ENCODE measurements around the gene STAT5B. TPM values are rescaled to one million over a fixed set of nuclear protein-coding genes. Genes with fewer than 3 reads are reported as not detected.
A peak's percentile ranks its signal among the peaks of the same experiment; 100 is the strongest.
"Not testable (repeated sequence)": the region's sequence is repeated elsewhere in the genome, so short reads cannot be mapped to it uniquely, and the experiment has no call there.

The STAT5B gene
- total RNA-seq, 2 donors from 2014 or later = 34.2 to 39.2 TPM

GRCh38 chr17:42221886-42222745 is 54.1 kb downstream of the STAT5B start:
- ATAC-seq (peak; percentile 80), DNase-seq (peak in 1 of 2 donors; percentile 45)
- intact Hi-C loops (cut with DNase I, micrococcal nuclease) = no loop called here

GRCh38 chr17:42219280-42219679 is 56.9 kb downstream of the STAT5B start:
- intact Hi-C loops (cut with DNase I, micrococcal nuclease); DNase-seq; ATAC-seq: not testable (repeated sequence)

- DNase-seq (no peak), ATAC-seq (no peak)
- intact Hi-C loops (cut with DNase I, micrococcal nuclease) = no loop called here
These were observed 62.0 kb downstream of the STAT5B start for GRCh38 chr17:42214156-42214555.

DNA sequence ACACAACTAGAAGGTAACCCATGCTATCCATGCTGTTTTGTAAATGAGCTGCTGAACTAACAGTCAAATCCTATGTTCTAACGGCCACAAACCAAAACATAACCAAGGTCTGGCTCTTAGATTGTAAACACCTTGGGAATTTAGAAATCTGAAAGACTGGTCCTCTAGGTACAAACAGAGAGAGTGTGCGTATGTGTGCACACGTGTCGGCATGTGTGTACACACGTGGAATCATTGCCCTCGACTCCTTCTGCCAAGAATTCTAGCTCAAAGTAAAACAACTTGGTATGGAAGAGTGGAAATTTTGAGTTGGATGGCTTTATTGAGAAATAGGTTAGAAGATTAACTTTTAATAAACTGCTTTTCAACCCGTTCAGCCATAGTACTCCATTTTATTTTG is 63.8 kb downstream of the STAT5B start:
- intact Hi-C loops (cut with DNase I, micrococcal nuclease) = no loop called here
- no peak for DNase-seq
- ATAC-seq = no peak

GRCh38 chr17:42211921-42212341 is 64.3 kb downstream of the STAT5B start:
- ATAC-seq; intact Hi-C loops (cut with DNase I, micrococcal nuclease): not testable (repeated sequence)
- DNase-seq = peak in 1 of 2 donors; percentile 45

DNA sequence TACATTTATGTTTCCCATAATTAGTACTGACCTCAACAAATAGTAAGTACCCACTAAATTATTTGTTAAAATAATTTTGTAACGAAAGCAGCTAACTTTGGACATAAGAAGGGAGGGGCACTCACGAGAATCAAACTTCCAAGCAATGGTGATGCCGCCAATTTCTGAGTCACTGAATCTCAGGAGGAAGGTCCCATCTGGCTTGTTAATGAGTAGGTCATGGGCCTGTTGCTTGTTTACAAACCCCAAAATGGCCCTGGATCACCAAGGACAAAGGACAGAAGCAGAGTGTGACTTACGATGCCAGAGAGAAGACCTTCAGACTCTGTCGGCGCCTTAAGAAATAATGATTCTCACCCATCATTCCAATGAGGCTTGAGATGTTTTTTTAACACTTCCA is 66.1 kb downstream of the STAT5B start:
- intact Hi-C loops (cut with DNase I, micrococcal nuclease) = no loop called here
- no peak for ATAC-seq
- no peak for DNase-seq

DNA sequence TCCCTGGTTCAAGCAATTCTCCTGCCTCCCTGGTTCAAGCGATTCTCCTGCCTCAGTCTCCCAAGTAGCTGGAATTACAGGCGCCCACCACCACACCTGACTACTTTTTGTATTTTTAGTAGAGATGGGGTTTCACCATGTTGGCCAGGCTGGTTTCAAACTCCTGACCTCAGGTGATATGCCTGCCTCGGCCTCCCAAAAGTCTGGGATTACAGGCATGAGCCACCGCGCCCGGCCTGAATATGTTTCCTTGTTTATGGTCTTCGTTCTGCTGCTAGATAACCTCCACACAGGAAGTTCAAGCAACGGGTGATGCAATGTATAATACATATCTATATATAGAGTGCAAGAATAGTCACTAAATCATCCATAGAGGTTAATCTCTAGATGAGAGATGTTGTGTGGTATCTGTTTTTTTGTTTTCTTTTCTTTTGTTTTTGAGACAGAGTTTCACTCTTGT is 70.0 kb downstream of the STAT5B start:
- intact Hi-C loops (cut with DNase I, micrococcal nuclease); DNase-seq; ATAC-seq: not testable (repeated sequence)

- DNase-seq = no peak
- ATAC-seq = no peak
- intact Hi-C loops (cut with DNase I, micrococcal nuclease) = no loop called here
These were observed 72.8 kb downstream of the STAT5B start for GRCh38 chr17:42203354-42203753.

DNA sequence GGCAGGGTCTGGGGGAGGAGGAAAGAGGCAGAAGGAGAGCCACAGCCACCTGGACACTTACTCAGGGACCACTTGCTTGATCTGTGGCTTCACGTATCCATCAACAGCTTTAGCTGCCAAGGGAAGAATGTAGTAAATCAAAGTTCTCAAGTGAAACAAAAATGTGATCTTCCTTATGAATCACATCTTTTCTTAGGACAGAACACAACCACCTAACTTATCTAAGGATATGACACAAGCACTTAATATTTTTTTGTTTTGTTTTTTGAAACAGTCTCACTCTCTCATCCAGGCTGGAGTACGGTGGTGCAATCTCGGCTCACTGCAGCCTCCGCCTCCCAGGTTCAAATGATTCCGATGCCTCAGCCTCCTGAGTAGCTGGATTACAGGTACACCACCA is 73.5 kb downstream of the STAT5B start:
- no peak for DNase-seq
- ATAC-seq = no peak
- intact Hi-C loops (cut with DNase I, micrococcal nuclease) = no loop called here

DNA sequence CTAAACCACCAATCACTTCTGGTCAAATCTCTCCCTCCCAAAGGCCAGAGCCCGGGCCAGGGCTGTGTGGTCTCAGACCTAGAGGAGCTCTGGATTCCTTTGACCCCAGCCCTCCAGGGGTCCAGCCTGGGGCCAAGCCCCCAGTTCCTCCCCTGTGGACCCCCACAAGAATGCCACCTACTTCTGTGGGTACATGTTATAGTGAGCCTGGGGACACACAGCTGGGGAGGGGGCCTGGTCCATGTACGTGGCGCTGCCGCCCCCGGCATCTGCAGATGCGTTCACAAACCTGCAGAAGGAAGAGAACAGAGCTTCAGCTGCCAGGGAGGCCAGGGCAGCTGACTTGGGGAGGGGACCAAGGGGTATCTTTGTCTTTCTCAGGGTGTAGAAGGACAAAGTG is 74.0 kb downstream of the STAT5B start:
- intact Hi-C loops (cut with DNase I, micrococcal nuclease) = no loop called here
- ATAC-seq (no peak), DNase-seq (no peak)

- ATAC-seq = no peak
- intact Hi-C loops (cut with DNase I, micrococcal nuclease) = no loop called here
- no peak for DNase-seq
These were observed 74.8 kb downstream of the STAT5B start for GRCh38 chr17:42201458-42201772.

GRCh38 chr17:42200706-42201457 is 75.3 kb downstream of the STAT5B start:
- intact Hi-C loops (cut with DNase I, micrococcal nuclease) = no loop called here
- ATAC-seq (peak; percentile 94), DNase-seq (peak in 1 of 2 donors; percentile 54)

DNA sequence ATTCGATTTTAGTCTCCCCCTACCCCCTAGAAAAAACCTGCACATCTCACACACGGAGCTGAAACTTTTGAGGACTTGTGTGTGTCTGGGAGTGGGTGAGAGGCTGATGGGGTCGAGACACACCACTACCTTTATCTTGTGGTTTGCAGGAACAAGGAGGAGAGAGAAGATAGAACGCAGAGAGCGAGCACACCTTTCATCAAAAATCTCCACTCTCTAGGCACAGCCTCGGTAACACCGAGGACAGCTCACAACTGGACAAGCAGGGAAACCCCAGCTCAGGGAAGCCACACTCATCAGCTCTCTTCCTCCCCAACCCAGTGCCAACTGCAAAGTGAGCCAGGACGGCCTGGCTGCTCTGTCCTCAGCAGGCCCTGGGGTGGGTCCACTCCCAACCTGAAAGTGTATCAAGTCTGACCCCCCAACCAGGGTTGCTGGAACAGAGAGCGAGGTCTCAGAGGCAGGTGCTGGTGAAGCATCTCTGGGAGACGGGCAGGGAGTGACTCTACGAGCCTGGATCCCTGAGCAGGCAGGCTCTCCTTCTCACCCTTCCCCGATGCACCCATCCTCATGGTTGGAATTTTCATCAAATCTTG is 76.7 kb downstream of the STAT5B start:
- DNase-seq (no peak), ATAC-seq (no peak)
- intact Hi-C loops (cut with DNase I, micrococcal nuclease) = no loop called here

DNA sequence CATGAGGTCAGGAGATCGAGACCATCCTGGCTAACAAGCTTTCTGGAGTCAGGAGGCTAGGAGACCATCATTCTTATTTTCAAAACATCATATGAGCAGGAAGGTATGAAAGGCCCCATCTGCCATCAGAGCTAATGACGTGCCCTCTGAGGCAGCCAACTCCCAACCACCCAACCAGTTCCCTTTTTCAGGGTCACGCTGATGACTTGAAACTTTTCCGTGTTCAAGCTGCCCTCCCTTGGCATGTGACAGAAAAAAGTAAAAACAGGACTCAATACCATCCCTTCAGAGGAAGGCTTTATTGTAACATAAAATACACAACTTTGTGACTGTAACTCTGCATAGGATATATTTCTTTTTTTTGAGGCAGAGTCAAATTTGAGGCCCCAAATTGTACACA is 77.3 kb downstream of the STAT5B start:
- ATAC-seq (no peak), DNase-seq (no peak)
- intact Hi-C loops (cut with DNase I, micrococcal nuclease) = no loop called here

DNA sequence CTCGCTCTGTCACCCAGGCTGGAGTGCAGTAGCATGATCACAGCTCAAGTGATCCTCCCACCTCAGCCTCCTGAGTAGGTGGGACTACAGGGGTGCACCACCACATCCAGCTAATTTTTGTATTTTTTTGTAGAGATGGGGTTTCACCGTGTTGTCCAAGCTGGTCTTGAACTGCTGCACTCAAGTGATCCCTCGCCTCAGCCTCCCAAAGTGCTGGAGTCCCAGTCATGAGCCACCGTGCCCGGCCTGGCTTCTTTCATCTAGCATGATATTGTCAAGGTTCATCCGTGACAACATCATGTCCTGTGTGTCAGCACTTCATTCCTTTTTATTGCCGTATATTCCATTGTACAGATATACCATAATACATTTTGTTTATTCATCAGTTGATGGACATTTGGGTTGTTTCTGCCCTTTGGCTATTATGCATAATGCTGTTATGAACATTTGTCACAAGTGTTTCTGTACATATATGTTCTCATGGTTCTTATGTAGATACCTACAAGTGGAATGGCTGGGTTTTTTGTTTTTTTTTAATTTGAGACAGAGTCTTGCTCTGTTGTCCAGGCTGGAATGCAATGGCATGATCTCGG is 78.5 kb downstream of the STAT5B start:
- ATAC-seq = no peak
- intact Hi-C loops (cut with DNase I, micrococcal nuclease) = no loop called here
- no peak for DNase-seq

GRCh38 chr17:42193969-42194899 is 82.0 kb downstream of the STAT5B start, which contains the start of gene GHDC:
TSS of gene GHDC (minus strand) at chr17:42194494. CDS start at chr17:42193581, 913 bp downstream.
- DNase-seq (peak; percentile 90 to 92), ATAC-seq (peak; percentile 98)
- intact Hi-C loops (cut with DNase I, micrococcal nuclease) = no loop called here

GRCh38 chr17:42193216-42193968 is 82.8 kb downstream of the STAT5B start:
- no peak for ATAC-seq
- DNase-seq = no peak
- intact Hi-C loops (cut with DNase I, micrococcal nuclease) = no loop called here

Data from left colon (tissue), 2 donors.